Testis (tissue), 3 donors: Measurements from ENCODE around the gene SLIT3. TPM values are rescaled to one million over a fixed set of nuclear protein-coding genes. Genes with fewer than 3 reads are reported as not detected.

ENCODE experiments used
- DNase-seq: peaks from one replicate; pipeline ENCODE4 v3.0.0-alpha.2; 2019
- H3K27ac ChIP-seq, 2 donors: fragments of 200-600 bp; sonication (generic); one replicate each; pipeline ENCODE4 v1.5.1; 2019
- H3K27me3 ChIP-seq: fragments of 200-600 bp; sonication (generic); one replicate; pipeline ENCODE4 v1.5.1; 2019
- H3K36me3 ChIP-seq: fragments of 200-600 bp; sonication (generic); one replicate; pipeline ENCODE4 v1.5.1; 2017; ENCODE audit warnings: low read depth; ENCODE audit errors: missing control alignments
- H3K4me1 ChIP-seq: fragments of 200-600 bp; sonication (generic); one replicate; pipeline ENCODE4 v1.5.1; 2019
- H3K4me3 ChIP-seq, 2 donors: fragments of 200-600 bp; sonication (generic); one replicate each; pipeline ENCODE4 v1.5.1; 2017 to 2019
- H3K9me3 ChIP-seq: fragments of 200-600 bp; sonication (generic); one replicate; pipeline ENCODE4 v1.5.1; 2017
- CTCF ChIP-seq, 3 experiments: fragments of 450-650 bp in 2 of 3; fragments of 200-600 bp in 1 of 3; sonication (generic) in 1 of 3; IDR thresholded peaks; one replicate each; pipeline ENCODE4 v1.5.1; 2016 to 2019; ENCODE audit warnings: antibody characterized with exemption in 3 of 3, mild to moderate bottlenecking in 2 of 3, moderate library complexity in 1 of 3
- POLR2A ChIP-seq: fragments of 450-650 bp; IDR thresholded peaks from one replicate; pipeline ENCODE4 v1.6.1; 2017; ENCODE audit warnings: antibody characterized with exemption, mild to moderate bottlenecking, moderate library complexity
- WGBS, 2 donors: methylation state at CpG; one replicate each; pipeline ENCODE4 v1.1.5; 2018; 5-methylcytosine and 5-hydroxymethylcytosine counted together
- intact Hi-C: fragments of 100-400 bp; cut with DNase I; formaldehyde crosslinking; loops from one replicate; pipeline ENCODE4 v1.15.1; 2023; ENCODE audit warnings: low total_unique reads
- polyA plus RNA-seq: library from polyadenylated mRNA; stranded (reverse); fragments of 350-450 nt; fragmentation: Illumina TruSeq; extraction: RNeasy Lipid Tissue Mini Kit (QIAGEN cat#74804); gene quantifications from one replicate; pipeline ENCODE4 v1.2.3, GENCODE V29; 2014; ENCODE audit warnings: low read depth, low replicate concordance; ENCODE audit not compliant: insufficient read depth
- total RNA-seq, 2 donors: library from RNA; depleted of rRNA; stranded (reverse); fragments of >200 nt; gene quantifications; one replicate each; pipeline ENCODE4 v1.2.3, GENCODE V29; 2016

Gene SLIT3
- total and polyA plus RNA-seq, 3 donors from 2014 or later: 4.8 to 23.2 (median 7.8) TPM

GRCh38 chr5:169176709-169177694 is 123.9 kb downstream of the SLIT3 start:
- Histone ChIP-seq H3K4me1 (no peaks in the 10 kb centered on the region), H3K36me3 (no peaks in the 10 kb centered on the region), H3K27ac (no peak overlapping the region), H3K27me3 (no peaks in the 10 kb centered on the region), H3K4me3 (no peak overlapping the region), H3K9me3 (no peaks in the 10 kb centered on the region)
- intact Hi-C loops: no loop called here
- 65 to 74% methylated on average over 5 of the region's 5 CpGs for WGBS, 2 donors
- DNase-seq: no peak
- TF ChIP-seq CTCF (IDR thresholded peaks at IDR 0.05) (no peak), POLR2A (no peak)

GRCh38 chr5:169175733-169176132 is 125.2 kb downstream of the SLIT3 start:
- Histone ChIP-seq H3K4me3 (no peak overlapping the region), H3K27ac (no peak overlapping the region), H3K27me3 (no peaks in the 10 kb centered on the region), H3K9me3 (no peaks in the 10 kb centered on the region), H3K36me3 (no peaks in the 10 kb centered on the region), H3K4me1 (no peaks in the 10 kb centered on the region)
- no peak for DNase-seq
- WGBS, 2 donors: 90 to 95% methylated on average over 3 of the region's 3 CpGs
- intact Hi-C loops: no loop called here
- TF ChIP-seq CTCF (IDR thresholded peaks at IDR 0.05): no peak
- TF ChIP-seq POLR2A: no peak

- H3K36me3 ChIP-seq: no peaks in the 10 kb centered on the region
- TF ChIP-seq POLR2A (no peak), CTCF (IDR thresholded peaks at IDR 0.05) (no peak)
- no peak overlapping the region for H3K4me3 ChIP-seq
- DNase-seq: no peak
- no peaks in the 10 kb centered on the region for H3K4me1 ChIP-seq
- 81 to 97% methylated on average over 1 of the region's 1 CpG for WGBS, 2 donors
- H3K27ac ChIP-seq: no peak overlapping the region
- no peaks in the 10 kb centered on the region for H3K27me3 ChIP-seq
- no peaks in the 10 kb centered on the region for H3K9me3 ChIP-seq
- intact Hi-C loops: no loop called here
These were observed 126.0 kb downstream of the SLIT3 start for GRCh38 chr5:169174923-169175322.

- TF ChIP-seq POLR2A: no peak
- no peak for TF ChIP-seq CTCF (IDR thresholded peaks at IDR 0.05)
- intact Hi-C loops: no loop called here
- no peak for DNase-seq
These were observed 127.6 kb downstream of the SLIT3 start for GRCh38 chr5:169173372-169173771.

More at GRCh38 chr5:169173372-169173771, 127.6 kb downstream of the SLIT3 start:
- WGBS, 2 donors: 79% methylated on average over 6 of the region's 6 CpGs
- H3K27me3 ChIP-seq: no peaks in the 10 kb centered on the region
- H3K4me1 ChIP-seq: no peaks in the 10 kb centered on the region
- H3K27ac ChIP-seq: no peak overlapping the region
- H3K36me3 ChIP-seq: no peaks in the 10 kb centered on the region
- H3K4me3 ChIP-seq: no peak overlapping the region
- H3K9me3 ChIP-seq: no peaks in the 10 kb centered on the region
